Measurements from ENCODE around the gene GRIPAP1.

Gene GRIPAP1

GRCh38 chrX:49002091-49002935 lies at the start of gene GRIPAP1:
GRIPAP1 (minus strand) TSS chrX:49002264; CDS start chrX:49002229, 35 bp downstream.
- in situ Hi-C loops (cut with HindIII; ENCODE audit: low sequenced_read_pairs), result no loop called here

GRCh38 chrX:49043987-49044281 lies 41.9 kb upstream of the GRIPAP1 start:
- in situ Hi-C loops (cut with HindIII; ENCODE audit: low sequenced_read_pairs), result no loop called here

- in situ Hi-C loops (cut with HindIII; ENCODE audit: low sequenced_read_pairs), result no loop called here
Measured at GRCh38 chrX:49043220-49043986, 41.3 kb upstream of the GRIPAP1 start, which contains the start of gene TFE3. TFE3 (minus strand) TSS chrX:49043357; CDS start chrX:49043226, 131 bp downstream.

GRCh38 chrX:49042581-49043219 lies 40.6 kb upstream of the GRIPAP1 start:
- in situ Hi-C loops (cut with HindIII; ENCODE audit: low sequenced_read_pairs), result no loop called here

- in situ Hi-C loops (cut with HindIII; ENCODE audit: low sequenced_read_pairs), result no loop called here
Measured at GRCh38 chrX:49041744-49042580, 39.9 kb upstream of the GRIPAP1 start.

GRCh38 chrX:49040376-49040955 lies 38.4 kb upstream of the GRIPAP1 start:
- in situ Hi-C loops (cut with HindIII; ENCODE audit: low sequenced_read_pairs), result no loop called here

- in situ Hi-C loops (cut with HindIII; ENCODE audit: low sequenced_read_pairs), result no loop called here
Measured at GRCh38 chrX:49039598-49040375, 37.7 kb upstream of the GRIPAP1 start.

- in situ Hi-C loops (cut with HindIII; ENCODE audit: low sequenced_read_pairs), result no loop called here
Measured at GRCh38 chrX:49037883-49038475, 35.9 kb upstream of the GRIPAP1 start.

- in situ Hi-C loops (cut with HindIII; ENCODE audit: low sequenced_read_pairs), result no loop called here
Measured at GRCh38 chrX:49030283-49030682, 28.2 kb upstream of the GRIPAP1 start.

GRCh38 chrX:49029876-49030275 lies 27.8 kb upstream of the GRIPAP1 start:
- in situ Hi-C loops (cut with HindIII; ENCODE audit: low sequenced_read_pairs), result no loop called here

- in situ Hi-C loops (cut with HindIII; ENCODE audit: low sequenced_read_pairs), result no loop called here
Measured at GRCh38 chrX:49019599-49020249, 17.7 kb upstream of the GRIPAP1 start.

- in situ Hi-C loops (cut with HindIII; ENCODE audit: low sequenced_read_pairs), result no loop called here
Measured at GRCh38 chrX:49019050-49019449, 17.0 kb upstream of the GRIPAP1 start.

GRCh38 chrX:49003696-49004095 lies 1.6 kb upstream of the GRIPAP1 start:
- in situ Hi-C loops (cut with HindIII; ENCODE audit: low sequenced_read_pairs), result no loop called here

- in situ Hi-C loops (cut with HindIII; ENCODE audit: low sequenced_read_pairs), result no loop called here
Measured at GRCh38 chrX:49001521-49002090, 458 bp downstream of the GRIPAP1 start.

GRCh38 chrX:49000636-49001035 lies 1.4 kb downstream of the GRIPAP1 start:
- in situ Hi-C loops (cut with HindIII; ENCODE audit: low sequenced_read_pairs), result no loop called here

- in situ Hi-C loops (cut with HindIII; ENCODE audit: low sequenced_read_pairs), result no loop called here
Measured at GRCh38 chrX:48999030-48999429, 3.0 kb downstream of the GRIPAP1 start.

- in situ Hi-C loops (cut with HindIII; ENCODE audit: low sequenced_read_pairs), result no loop called here
Measured at GRCh38 chrX:48998391-48998790, 3.7 kb downstream of the GRIPAP1 start.

GRCh38 chrX:48997865-48998264 lies 4.2 kb downstream of the GRIPAP1 start:
- in situ Hi-C loops (cut with HindIII; ENCODE audit: low sequenced_read_pairs), result no loop called here
